ENCODE measurements around the gene RPL18. TPM values are rescaled to one million over a fixed set of nuclear protein-coding genes. Genes with fewer than 3 reads are reported as not detected.

Gene RPL18
- total RNA-seq, 1 donor from 2014 or later, result 4,233 TPM

DNA sequence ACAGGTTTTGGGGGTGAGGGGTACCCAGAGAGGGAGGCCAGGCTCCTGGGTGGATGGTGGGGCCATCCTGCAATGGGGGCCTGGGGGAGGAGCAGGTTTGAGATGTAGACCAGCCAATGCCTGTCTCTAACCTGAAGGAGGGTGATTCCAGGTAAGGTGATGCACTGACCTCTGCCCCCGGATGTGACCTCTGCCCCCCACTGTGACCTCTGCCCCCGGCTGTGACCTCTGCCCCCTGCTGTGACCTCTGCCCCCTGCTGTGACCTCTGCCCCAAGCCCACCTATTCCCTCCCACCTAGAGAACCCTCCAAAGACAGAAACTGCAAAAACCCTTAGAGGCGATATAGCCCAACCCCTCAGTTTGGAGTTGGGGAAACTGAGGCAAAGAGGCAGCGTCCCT is 22.7 kb downstream of the RPL18 start:
- no peak overlapping the region for H3K4me3 ChIP-seq (ENCODE audit: low read depth, low read length)

GRCh38 chr19:48595833-48596232 is 23.1 kb downstream of the RPL18 start:
- Histone ChIP-seq H3K4me3 (ENCODE audit: low read depth, low read length) (no peak overlapping the region), H3K27me3 (ENCODE audit: control insufficient read depth, insufficient read depth, low read length) (no peaks in the 10 kb centered on the region), H3K36me3 (ENCODE audit: control insufficient read depth, insufficient read depth, low read length) (no peaks in the 10 kb centered on the region)
- no peak for TF ChIP-seq CTCF (IDR thresholded peaks at IDR 0.05; ENCODE audit: insufficient read depth, low read length, severe bottlenecking)
- DNase-seq (ENCODE audit: low read depth), result no peak
- FAIRE-seq, result no peak

More for the DNA sequence above, 22.7 kb downstream of the RPL18 start:
- DNase-seq (ENCODE audit: low read depth) (no peak), FAIRE-seq (no peak)
- no peaks in the 10 kb centered on the region for H3K27me3 ChIP-seq (ENCODE audit: control insufficient read depth, insufficient read depth, low read length)
- H3K36me3 ChIP-seq (ENCODE audit: control insufficient read depth, insufficient read depth, low read length), result no peaks in the 10 kb centered on the region
- TF ChIP-seq CTCF (IDR thresholded peaks at IDR 0.05; ENCODE audit: insufficient read depth, low read length, severe bottlenecking), result no peak

- TF ChIP-seq CTCF (IDR thresholded peaks at IDR 0.05; ENCODE audit: insufficient read depth, low read length, severe bottlenecking), result no peak
- Histone ChIP-seq H3K27me3 (ENCODE audit: control insufficient read depth, insufficient read depth, low read length) (no peaks in the 10 kb centered on the region), H3K36me3 (ENCODE audit: control insufficient read depth, insufficient read depth, low read length) (no peaks in the 10 kb centered on the region), H3K4me3 (ENCODE audit: low read depth, low read length) (no peak overlapping the region)
- DNase-seq (ENCODE audit: low read depth) (no peak), FAIRE-seq (no peak)
Observed at GRCh38 chr19:48595171-48595570, 23.8 kb downstream of the RPL18 start.

GRCh38 chr19:48591021-48591420 is 28.0 kb downstream of the RPL18 start:
- TF ChIP-seq CTCF (IDR thresholded peaks at IDR 0.05; ENCODE audit: insufficient read depth, low read length, severe bottlenecking), result no peak
- DNase-seq (ENCODE audit: low read depth) (no peak), FAIRE-seq (no peak)
- no peaks in the 10 kb centered on the region for H3K27me3 ChIP-seq (ENCODE audit: control insufficient read depth, insufficient read depth, low read length)
- no peaks in the 10 kb centered on the region for H3K36me3 ChIP-seq (ENCODE audit: control insufficient read depth, insufficient read depth, low read length)
- H3K4me3 ChIP-seq (ENCODE audit: low read depth, low read length), result no peak overlapping the region

- no peaks in the 10 kb centered on the region for H3K36me3 ChIP-seq (ENCODE audit: control insufficient read depth, insufficient read depth, low read length)
- TF ChIP-seq CTCF (IDR thresholded peaks at IDR 0.05; ENCODE audit: insufficient read depth, low read length, severe bottlenecking), result peak; percentile 97
- FAIRE-seq (no peak), DNase-seq (ENCODE audit: low read depth) (peak; percentile 96)
- no peaks in the 10 kb centered on the region for H3K27me3 ChIP-seq (ENCODE audit: control insufficient read depth, insufficient read depth, low read length)
- no peak overlapping the region for H3K4me3 ChIP-seq (ENCODE audit: low read depth, low read length)
Observed at GRCh38 chr19:48588670-48589401, 30.1 kb downstream of the RPL18 start.

GRCh38 chr19:48587387-48587786 is 31.6 kb downstream of the RPL18 start:
- H3K36me3 ChIP-seq (ENCODE audit: control insufficient read depth, insufficient read depth, low read length), result no peaks in the 10 kb centered on the region

More at GRCh38 chr19:48587387-48587786, 31.6 kb downstream of the RPL18 start:
- FAIRE-seq (no peak), DNase-seq (ENCODE audit: low read depth) (no peak)
- Histone ChIP-seq H3K4me3 (ENCODE audit: low read depth, low read length) (no peak overlapping the region), H3K27me3 (ENCODE audit: control insufficient read depth, insufficient read depth, low read length) (no peaks in the 10 kb centered on the region)
- no peak for TF ChIP-seq CTCF (IDR thresholded peaks at IDR 0.05; ENCODE audit: insufficient read depth, low read length, severe bottlenecking)

Measured in bronchial epithelial cell (primary cell).